Mononuclear cell (primary cell): ENCODE results near the gene AP4M1. TPM values are rescaled to one million over a fixed set of nuclear protein-coding genes. Genes with fewer than 3 reads are reported as not detected.

Experiments
- H3K27me3 ChIP-seq: 2 replicates; pipeline ENCODE4 v1.6.0; 2011; ENCODE audit warnings: low read length, control low read depth; ENCODE audit not compliant: insufficient read depth
- H3K4me1 ChIP-seq: 2 replicates; pipeline ENCODE4 v1.5.1; 2011; ENCODE audit warnings: mild to moderate bottlenecking, low read length, control low read depth; ENCODE audit not compliant: insufficient read depth
- H3K4me3 ChIP-seq: 2 replicates; pipeline ENCODE4 v1.5.1; 2011; ENCODE audit warnings: mild to moderate bottlenecking, low read length, moderate library complexity
- H3K9me3 ChIP-seq: 2 replicates; pipeline ENCODE4 v1.5.1; 2011; ENCODE audit warnings: low read depth, mild to moderate bottlenecking, control low read depth, low read length
- total RNA-seq: library from RNA; depleted of rRNA; stranded (reverse); fragments of >200 nt; gene quantifications from one replicate; pipeline ENCODE4 v1.2.3, GENCODE V29; 2012

The AP4M1 gene
- total RNA-seq, 1 donor, result 2.8 TPM

DNA sequence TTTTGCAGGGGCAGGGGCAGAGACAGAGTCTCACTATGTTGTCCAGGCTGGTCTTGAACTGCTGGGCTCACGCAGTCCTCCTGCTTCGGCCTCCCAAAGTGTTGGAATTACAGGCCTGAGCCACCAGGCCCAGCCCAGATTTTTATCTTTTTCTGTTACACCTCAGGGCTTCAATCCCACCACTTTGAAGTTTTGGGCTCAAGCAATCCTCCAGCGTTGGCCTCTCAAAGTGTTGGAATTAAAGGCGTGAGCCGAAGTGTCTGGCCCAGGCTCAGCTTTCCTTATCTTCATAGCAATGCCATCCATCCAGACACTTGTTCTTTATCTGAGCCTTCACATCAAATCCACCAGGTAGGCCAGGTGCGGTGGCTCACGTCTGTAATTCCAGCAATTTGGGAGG lies 13.6 kb downstream of the AP4M1 start:
- Histone ChIP-seq H3K9me3 (no peaks in the 10 kb centered on the region), H3K4me1 (peaks cover 16% of the 10 kb centered on the region), H3K27me3 (no peaks in the 10 kb centered on the region), H3K4me3 (no peak overlapping the region)

DNA sequence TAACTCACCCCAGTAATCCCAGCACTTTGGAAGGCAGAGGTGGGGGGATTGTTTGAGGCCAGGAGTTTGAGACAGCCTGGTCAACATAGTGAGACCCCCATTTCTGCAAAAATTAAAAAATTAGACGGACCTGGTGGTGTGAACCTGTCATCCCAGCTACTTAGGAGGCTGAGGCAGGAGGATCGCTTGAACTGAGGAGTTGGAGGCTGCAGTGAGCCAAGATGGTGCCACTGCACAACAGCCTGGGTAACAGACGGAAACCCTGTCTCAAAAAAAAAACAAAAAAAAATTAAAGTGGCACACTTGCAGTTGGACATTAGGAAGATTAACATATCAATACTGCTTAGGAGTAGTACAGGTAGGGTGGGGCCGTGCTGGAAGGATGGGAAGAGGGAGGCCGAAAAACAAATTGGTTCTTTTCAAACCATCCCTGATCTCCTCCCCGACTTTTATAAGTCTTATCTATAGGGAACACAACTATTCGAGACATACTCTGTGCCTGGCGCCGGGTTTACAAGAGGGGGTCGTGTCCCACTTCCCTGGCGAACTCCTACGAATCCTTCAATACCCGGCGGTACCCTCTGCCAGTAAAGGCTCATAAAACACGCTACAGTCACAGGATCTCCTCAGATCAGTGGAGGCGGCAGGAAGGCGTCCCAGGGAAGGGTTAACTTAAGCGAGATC lies 17.1 kb downstream of the AP4M1 start:
- peaks cover 34% of the 10 kb centered on the region for H3K4me1 ChIP-seq
- peak overlapping the region; percentile 83 for H3K4me3 ChIP-seq
- no peaks in the 10 kb centered on the region for H3K27me3 ChIP-seq
- H3K9me3 ChIP-seq, result no peaks in the 10 kb centered on the region

DNA sequence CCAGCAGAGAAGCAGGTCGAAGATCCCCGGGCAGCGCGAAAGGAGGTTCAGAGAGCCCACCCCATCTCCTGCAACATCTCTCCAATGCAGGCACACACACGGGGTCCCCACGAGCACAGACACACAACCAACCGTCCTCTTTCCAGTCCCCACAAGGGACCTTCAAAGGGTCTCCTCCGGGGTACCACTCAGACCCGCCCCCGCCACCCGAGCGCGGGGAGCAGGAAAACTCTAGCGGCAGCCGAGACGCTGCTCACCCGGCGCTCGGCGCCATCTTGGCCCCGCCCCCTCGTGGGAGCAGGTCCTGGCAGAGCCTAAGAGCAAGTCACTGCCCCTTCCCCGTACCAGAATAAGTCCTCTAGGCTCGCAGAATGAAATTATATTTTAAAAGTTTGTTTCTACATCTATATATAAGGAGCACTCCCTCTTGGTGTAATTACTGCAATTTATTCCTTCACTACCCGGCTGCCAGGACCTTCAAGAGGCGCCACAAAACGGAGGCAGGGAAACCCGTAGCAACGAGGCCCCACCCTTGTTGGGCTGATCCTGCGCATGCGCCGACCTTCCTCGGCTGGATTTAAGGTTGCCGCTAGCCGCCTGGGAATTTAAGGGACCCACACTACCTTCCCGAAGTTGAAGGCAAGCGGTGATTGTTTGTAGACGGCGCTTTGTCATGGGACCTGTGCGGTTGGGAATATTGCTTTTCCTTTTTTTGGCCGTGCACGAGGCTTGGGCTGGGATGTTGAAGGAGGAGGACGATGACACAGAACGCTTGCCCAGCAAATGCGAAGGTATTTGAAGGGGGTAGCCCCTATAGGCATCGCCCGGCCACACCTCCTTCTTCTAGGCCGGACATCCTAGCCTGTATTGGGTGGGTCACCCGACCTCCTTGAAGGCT lies 17.9 kb downstream of the AP4M1 start, which contains the start of the genes CNPY4 and TAF6:
CNPY4 (plus strand) TSS at position 563 of the 898 bp plus-strand sequence; CDS start at position 674, 111 bp downstream.
TAF6 (minus strand) TSS at position 287 of the 898 bp plus-strand sequence. CDS start 5,149 bp downstream, outside the sequence.
- Histone ChIP-seq H3K4me1 (peaks cover 37% of the 10 kb centered on the region), H3K9me3 (no peaks in the 10 kb centered on the region), H3K27me3 (no peaks in the 10 kb centered on the region), H3K4me3 (peak within 1 kb of the TSS; percentile 83)

GRCh38 chr7:100119970-100120732 lies 18.7 kb downstream of the AP4M1 start:
- no peaks in the 10 kb centered on the region for H3K27me3 ChIP-seq
- H3K4me1 ChIP-seq, result peaks cover 45% of the 10 kb centered on the region
- H3K4me3 ChIP-seq, result peak overlapping the region; percentile 83
- H3K9me3 ChIP-seq, result no peaks in the 10 kb centered on the region

DNA sequence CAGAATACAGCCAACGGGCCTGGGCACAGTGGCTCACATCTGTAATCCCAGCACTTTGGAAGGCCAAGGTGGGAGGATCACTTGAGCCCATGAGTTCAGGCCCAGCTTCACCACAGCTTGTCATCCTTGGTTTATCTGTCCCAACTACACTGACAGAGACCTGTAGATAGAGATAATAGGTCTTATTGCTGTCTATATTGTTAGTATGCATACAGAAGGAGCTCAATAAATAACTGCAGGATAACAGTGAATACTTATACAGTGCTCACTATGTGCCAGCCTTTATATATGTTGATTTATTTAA lies 19.2 kb downstream of the AP4M1 start:
- H3K9me3 ChIP-seq, result no peaks in the 10 kb centered on the region
- H3K4me3 ChIP-seq, result no peak overlapping the region
- peaks cover 50% of the 10 kb centered on the region for H3K4me1 ChIP-seq
- H3K27me3 ChIP-seq, result no peaks in the 10 kb centered on the region

DNA sequence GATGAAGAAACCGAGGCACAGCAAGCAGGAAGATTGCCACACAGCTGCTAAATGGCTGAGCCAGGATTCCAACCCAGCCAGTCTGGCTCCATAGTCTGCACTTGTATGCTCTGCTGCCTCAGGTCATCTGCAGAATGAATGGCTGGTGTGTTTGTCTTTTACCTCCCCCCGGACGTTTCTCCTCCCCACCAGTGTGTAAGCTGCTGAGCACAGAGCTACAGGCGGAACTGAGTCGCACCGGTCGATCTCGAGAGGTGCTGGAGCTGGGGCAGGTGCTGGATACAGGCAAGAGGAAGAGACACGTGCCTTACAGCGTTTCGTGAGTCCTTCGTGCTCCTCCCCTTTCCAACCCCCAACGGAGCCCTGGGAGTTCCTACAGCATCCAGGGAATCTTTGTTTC lies 20.6 kb downstream of the AP4M1 start:
- Histone ChIP-seq H3K4me1 (peaks cover 60% of the 10 kb centered on the region), H3K4me3 (no peak overlapping the region), H3K27me3 (no peaks in the 10 kb centered on the region), H3K9me3 (no peaks in the 10 kb centered on the region)

GRCh38 chr7:100122568-100122967 lies 21.1 kb downstream of the AP4M1 start:
- no peak overlapping the region for H3K4me3 ChIP-seq
- H3K9me3 ChIP-seq, result no peaks in the 10 kb centered on the region
- H3K4me1 ChIP-seq, result peaks cover 61% of the 10 kb centered on the region
- no peaks in the 10 kb centered on the region for H3K27me3 ChIP-seq

- peaks cover 61% of the 10 kb centered on the region for H3K4me1 ChIP-seq
- no peaks in the 10 kb centered on the region for H3K27me3 ChIP-seq
- H3K9me3 ChIP-seq, result no peaks in the 10 kb centered on the region
- no peak overlapping the region for H3K4me3 ChIP-seq
These were observed 23.1 kb downstream of the AP4M1 start for GRCh38 chr7:100124301-100125230.

- Histone ChIP-seq H3K4me3 (peak overlapping the region; percentile 91), H3K9me3 (no peaks in the 10 kb centered on the region), H3K27me3 (no peaks in the 10 kb centered on the region), H3K4me1 (peaks cover 58% of the 10 kb centered on the region)
These were observed 24.9 kb downstream of the AP4M1 start for GRCh38 chr7:100126239-100126930.

- H3K4me1 ChIP-seq, result peaks cover 57% of the 10 kb centered on the region
- no peaks in the 10 kb centered on the region for H3K27me3 ChIP-seq
- peak within 1 kb of the TSS; percentile 91 for H3K4me3 ChIP-seq
- H3K9me3 ChIP-seq, result no peaks in the 10 kb centered on the region
These were observed 25.8 kb downstream of the AP4M1 start, which contains the start of gene MBLAC1 for GRCh38 chr7:100126931-100127865. MBLAC1 (plus strand) TSS chr7:100126967; CDS start chr7:100127396, 429 bp downstream.

- H3K4me1 ChIP-seq, result peaks cover 50% of the 10 kb centered on the region
- H3K4me3 ChIP-seq, result peak overlapping the region; percentile 91
- H3K27me3 ChIP-seq, result no peaks in the 10 kb centered on the region
- no peaks in the 10 kb centered on the region for H3K9me3 ChIP-seq
These were observed 26.6 kb downstream of the AP4M1 start for GRCh38 chr7:100127866-100128636.

- Histone ChIP-seq H3K4me1 (peaks cover 50% of the 10 kb centered on the region), H3K27me3 (no peaks in the 10 kb centered on the region), H3K4me3 (no peak overlapping the region), H3K9me3 (no peaks in the 10 kb centered on the region)
These were observed 27.2 kb downstream of the AP4M1 start for GRCh38 chr7:100128637-100128963.
